HepG2 (cell line): ENCODE results near the gene TBL3. TPM values are rescaled to one million over a fixed set of nuclear protein-coding genes. Genes with fewer than 3 reads are reported as not detected.
A peak's percentile ranks its signal among the peaks of the same experiment; 100 is the strongest.

Experiments
- DPF2 ChIP-seq: sonication (generic); formaldehyde crosslinking; IDR thresholded peaks from 2 replicates; pipeline ENCODE4 v1.4.0; 2020; ENCODE audit warnings: mild to moderate bottlenecking, low read depth, missing genetic modification reagents, borderline replicate concordance
- E2F5 ChIP-seq: sonication (generic); formaldehyde crosslinking; conservative IDR thresholded peaks from 2 replicates; pipeline ENCODE4 v1.4.0; 2020; ENCODE audit warnings: missing genetic modification reagents
- FIP1L1 ChIP-seq: fragments of 200-400 bp; formaldehyde crosslinking; IDR thresholded peaks from 2 replicates; pipeline ENCODE4 v1.6.1; 2018; ENCODE audit warnings: low read depth, mild to moderate bottlenecking, low read length, moderate library complexity, borderline replicate concordance; ENCODE audit not compliant: insufficient read depth
- HIVEP1 ChIP-seq: sonication (generic); formaldehyde crosslinking; IDR thresholded peaks from 2 replicates; pipeline ENCODE4 v1.4.0; 2020; ENCODE audit warnings: mild to moderate bottlenecking, missing genetic modification reagents
- MLX ChIP-seq: IDR thresholded peaks from 2 replicates; pipeline ENCODE4 v1.6.1; 2016
- MZF1 ChIP-seq: sonication (generic); formaldehyde crosslinking; IDR thresholded peaks from 2 replicates; pipeline ENCODE4 v1.8.1; 2023; ENCODE audit warnings: mild to moderate bottlenecking, missing genetic modification reagents, borderline replicate concordance
- NR2C2 ChIP-seq: sonication (generic); formaldehyde crosslinking; IDR thresholded peaks from 2 replicates; pipeline ENCODE4 v1.4.0; 2020; ENCODE audit warnings: missing genetic modification reagents, mild to moderate bottlenecking, moderate library complexity, borderline replicate concordance
- REL ChIP-seq: sonication (generic); formaldehyde crosslinking; conservative IDR thresholded peaks from 2 replicates; pipeline ENCODE4 v1.8.0; 2022; ENCODE audit warnings: mild to moderate bottlenecking, missing genetic modification reagents, moderate library complexity
- SP140L ChIP-seq: sonication (generic); formaldehyde crosslinking; IDR thresholded peaks from 2 replicates; pipeline ENCODE4 v1.4.0; 2020; ENCODE audit warnings: missing genetic modification reagents, borderline replicate concordance
- STAT6 ChIP-seq: sonication (generic); formaldehyde crosslinking; IDR thresholded peaks from 2 replicates; pipeline ENCODE4 v1.4.0; 2020; ENCODE audit warnings: missing genetic modification reagents, mild to moderate bottlenecking, borderline replicate concordance
- ZNF724P ChIP-seq: sonication (generic); formaldehyde crosslinking; IDR thresholded peaks from 2 replicates; pipeline ENCODE4 v1.8.0; 2022; ENCODE audit warnings: missing genetic modification reagents, borderline replicate concordance
- polyA plus RNA-seq, 8 experiments: library from polyadenylated mRNA; depleted of rRNA in 3 of 8; stranded (reverse) in 7 of 8; unstranded in 1 of 8; fragments of >200 nt; fragmentation: Illumina TruSeq in 4 of 8; extraction: Trizol in 4 of 8; gene quantifications; 2 replicates each; pipeline versions ENCODE4 v1.2.1 to v1.2.3, GENCODE V29; 2011 to 2016; ENCODE audit warnings: low read depth in 4 of 8, missing spikeins in 1 of 8, mixed read lengths in 1 of 8; ENCODE audit not compliant: insufficient read depth in 1 of 8
- total RNA-seq, 5 experiments: library from RNA; depleted of rRNA; stranded (reverse); fragments of >200 nt; fragmentation: Illumina TruSeq; extraction: Trizol; gene quantifications; 2 replicates each; pipeline ENCODE4 v1.2.3, GENCODE V29; 2016; ENCODE audit warnings: low read depth in 1 of 5
- TF ChIP-seq, protein P1 (sequence below): sonication (generic); formaldehyde crosslinking; IDR thresholded peaks from 2 replicates; pipeline ENCODE4 v1.4.0; 2020; ENCODE audit warnings: missing genetic modification reagents, borderline replicate concordance
- TF ChIP-seq, protein P2 (sequence below), 2 experiments: fragments of 450-650 bp in 1 of 2; sonication (generic) in 1 of 2; formaldehyde crosslinking; IDR thresholded peaks; 2 replicates each; pipeline versions ENCODE4 v1.5.0 to v1.8.0; 2020 to 2022; ENCODE audit warnings: mild to moderate bottlenecking in 1 of 2, missing genetic modification reagents in 1 of 2
- TF ChIP-seq, protein P3 (sequence below): IDR thresholded peaks from 2 replicates; pipeline ENCODE4 v1.6.1; 2016; ENCODE audit warnings: missing genetic modification reagents, missing compliant biosample characterization
- TF ChIP-seq, protein P4 (sequence below): sonication (generic); formaldehyde crosslinking; conservative IDR thresholded peaks from 2 replicates; pipeline ENCODE4 v1.4.0; 2020; ENCODE audit warnings: missing genetic modification reagents

Gene TBL3
- total and polyA plus RNA-seq, 2 of the 13 experiments (the other 11 are each of a cell fraction or from before 2014, with no cell fraction given): 16.8 to 38.0 TPM

DNA sequence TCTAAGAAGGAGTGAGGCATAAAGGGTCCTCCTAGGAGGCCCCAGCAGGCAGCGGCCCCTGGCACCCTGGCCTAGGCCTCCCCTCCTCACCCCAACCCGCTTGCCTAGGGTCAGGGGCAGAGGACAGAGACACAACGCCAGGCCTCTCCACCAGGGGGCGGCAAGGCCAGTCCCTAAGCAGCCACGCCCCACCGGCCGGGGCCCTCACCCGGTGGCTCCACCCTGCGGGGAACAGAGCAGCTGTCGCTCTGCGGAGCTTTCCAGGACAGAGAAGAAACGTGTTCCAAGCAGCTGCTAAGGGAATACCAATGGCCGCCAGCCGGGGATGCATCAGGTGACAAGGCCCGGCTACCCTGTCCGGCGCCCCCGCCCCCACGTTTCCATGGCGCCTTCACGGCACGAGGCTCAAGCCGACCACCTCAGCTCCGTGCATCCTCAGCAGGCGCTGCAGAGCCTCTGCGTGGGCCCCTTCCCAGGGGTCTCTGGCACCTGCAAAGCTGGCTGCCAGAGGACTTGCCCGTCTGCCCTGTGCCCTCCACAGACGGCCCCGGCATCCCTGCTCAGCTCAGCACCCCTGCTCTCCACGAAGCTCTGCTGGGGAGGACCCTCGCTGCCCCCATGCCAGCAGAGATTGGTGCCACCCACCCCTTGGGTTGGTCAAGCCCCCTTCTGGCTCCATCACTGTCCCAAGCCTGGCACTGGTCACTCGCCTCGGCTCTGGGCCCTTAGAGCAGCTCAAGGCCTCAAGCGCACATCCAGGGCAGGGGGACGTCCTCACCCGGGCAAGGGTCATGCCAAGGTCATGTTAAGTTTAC, 32.2 kb downstream of the TBL3 start (continued):
- TF ChIP-seq REL (CRISPR knock-in tag): no peak
- TF ChIP-seq HIVEP1 (CRISPR knock-in tag): no peak
- peak; percentile 37; the same call in 1 of the 2 replicates for TF ChIP-seq NR2C2 (CRISPR knock-in tag)
- TF ChIP-seq FIP1L1: 0 out of 2 replicates have a peak, but pooled peaks have one; percentile 69
- no peak for TF ChIP-seq ZNF724P (CRISPR knock-in tag)
- TF ChIP-seq, protein P1, sequence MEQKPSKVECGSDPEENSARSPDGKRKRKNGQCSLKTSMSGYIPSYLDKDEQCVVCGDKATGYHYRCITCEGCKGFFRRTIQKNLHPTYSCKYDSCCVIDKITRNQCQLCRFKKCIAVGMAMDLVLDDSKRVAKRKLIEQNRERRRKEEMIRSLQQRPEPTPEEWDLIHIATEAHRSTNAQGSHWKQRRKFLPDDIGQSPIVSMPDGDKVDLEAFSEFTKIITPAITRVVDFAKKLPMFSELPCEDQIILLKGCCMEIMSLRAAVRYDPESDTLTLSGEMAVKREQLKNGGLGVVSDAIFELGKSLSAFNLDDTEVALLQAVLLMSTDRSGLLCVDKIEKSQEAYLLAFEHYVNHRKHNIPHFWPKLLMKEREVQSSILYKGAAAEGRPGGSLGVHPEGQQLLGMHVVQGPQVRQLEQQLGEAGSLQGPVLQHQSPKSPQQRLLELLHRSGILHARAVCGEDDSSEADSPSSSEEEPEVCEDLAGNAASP (CRISPR knock-in tag): peak; percentile 67; the same call in 1 of the 2 replicates
- TF ChIP-seq, protein P2, sequence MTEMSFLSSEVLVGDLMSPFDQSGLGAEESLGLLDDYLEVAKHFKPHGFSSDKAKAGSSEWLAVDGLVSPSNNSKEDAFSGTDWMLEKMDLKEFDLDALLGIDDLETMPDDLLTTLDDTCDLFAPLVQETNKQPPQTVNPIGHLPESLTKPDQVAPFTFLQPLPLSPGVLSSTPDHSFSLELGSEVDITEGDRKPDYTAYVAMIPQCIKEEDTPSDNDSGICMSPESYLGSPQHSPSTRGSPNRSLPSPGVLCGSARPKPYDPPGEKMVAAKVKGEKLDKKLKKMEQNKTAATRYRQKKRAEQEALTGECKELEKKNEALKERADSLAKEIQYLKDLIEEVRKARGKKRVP (CRISPR knock-in tag; IDR thresholded peaks at IDR 0.05): no peak
- TF ChIP-seq, protein P3, sequence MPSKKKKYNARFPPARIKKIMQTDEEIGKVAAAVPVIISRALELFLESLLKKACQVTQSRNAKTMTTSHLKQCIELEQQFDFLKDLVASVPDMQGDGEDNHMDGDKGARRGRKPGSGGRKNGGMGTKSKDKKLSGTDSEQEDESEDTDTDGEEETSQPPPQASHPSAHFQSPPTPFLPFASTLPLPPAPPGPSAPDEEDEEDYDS (CRISPR knock-in tag): peak; percentile 55; the same call in 1 of the 2 replicates
- TF ChIP-seq MLX (CRISPR knock-in tag): no peak
- TF ChIP-seq SP140L (CRISPR knock-in tag): no peak
- TF ChIP-seq STAT6 (CRISPR knock-in tag): no peak
- no peak for TF ChIP-seq DPF2 (CRISPR knock-in tag)
- no peak for TF ChIP-seq MZF1
- no peak for TF ChIP-seq E2F5 (CRISPR knock-in tag)
- TF ChIP-seq, protein P4, sequence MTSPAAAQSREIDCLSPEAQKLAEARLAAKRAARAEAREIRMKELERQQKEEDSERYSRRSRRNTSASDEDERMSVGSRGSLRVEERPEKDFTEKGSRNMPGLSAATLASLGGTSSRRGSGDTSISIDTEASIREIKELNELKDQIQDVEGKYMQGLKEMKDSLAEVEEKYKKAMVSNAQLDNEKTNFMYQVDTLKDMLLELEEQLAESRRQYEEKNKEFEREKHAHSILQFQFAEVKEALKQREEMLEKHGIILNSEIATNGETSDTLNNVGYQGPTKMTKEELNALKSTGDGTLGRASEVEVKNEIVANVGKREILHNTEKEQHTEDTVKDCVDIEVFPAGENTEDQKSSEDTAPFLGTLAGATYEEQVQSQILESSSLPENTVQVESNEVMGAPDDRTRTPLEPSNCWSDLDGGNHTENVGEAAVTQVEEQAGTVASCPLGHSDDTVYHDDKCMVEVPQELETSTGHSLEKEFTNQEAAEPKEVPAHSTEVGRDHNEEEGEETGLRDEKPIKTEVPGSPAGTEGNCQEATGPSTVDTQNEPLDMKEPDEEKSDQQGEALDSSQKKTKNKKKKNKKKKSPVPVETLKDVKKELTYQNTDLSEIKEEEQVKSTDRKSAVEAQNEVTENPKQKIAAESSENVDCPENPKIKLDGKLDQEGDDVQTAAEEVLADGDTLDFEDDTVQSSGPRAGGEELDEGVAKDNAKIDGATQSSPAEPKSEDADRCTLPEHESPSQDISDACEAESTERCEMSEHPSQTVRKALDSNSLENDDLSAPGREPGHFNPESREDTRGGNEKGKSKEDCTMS (CRISPR knock-in tag): no peak
